ENCODE data around the gene DYNLT2.
"Not testable (repeated sequence)": the region's sequence is repeated elsewhere in the genome, so short reads cannot be mapped to it uniquely, and the experiment has no call there.

The DYNLT2 gene

GRCh38 chr6:169783971-169784820 lies 32.8 kb upstream of the DYNLT2 start:
- no peak for DNase-seq (ENCODE audit: low spot score)

- no peak for DNase-seq (ENCODE audit: low spot score)
These were observed 32.0 kb upstream of the DYNLT2 start for GRCh38 chr6:169783401-169783800.

GRCh38 chr6:169782966-169783365 lies 31.6 kb upstream of the DYNLT2 start:
- no peak for DNase-seq (ENCODE audit: low spot score)

GRCh38 chr6:169780571-169781091 lies 29.3 kb upstream of the DYNLT2 start:
- no peak for DNase-seq (ENCODE audit: low spot score)

GRCh38 chr6:169779896-169780295 lies 28.5 kb upstream of the DYNLT2 start:
- DNase-seq (ENCODE audit: low spot score) = no peak

GRCh38 chr6:169779092-169779815 lies 27.9 kb upstream of the DYNLT2 start:
- no peak for DNase-seq (ENCODE audit: low spot score)

GRCh38 chr6:169778646-169779045 lies 27.3 kb upstream of the DYNLT2 start:
- no peak for DNase-seq (ENCODE audit: low spot score)

- DNase-seq (ENCODE audit: low spot score) = no peak
These were observed 26.5 kb upstream of the DYNLT2 start for GRCh38 chr6:169777896-169778295.

- no peak for DNase-seq (ENCODE audit: low spot score)
These were observed 25.0 kb upstream of the DYNLT2 start for GRCh38 chr6:169776379-169776778.

- no peak for DNase-seq (ENCODE audit: low spot score)
These were observed 23.9 kb upstream of the DYNLT2 start for GRCh38 chr6:169775321-169775720.

GRCh38 chr6:169774347-169774746 lies 23.0 kb upstream of the DYNLT2 start:
- no peak for DNase-seq (ENCODE audit: low spot score)

- no peak for DNase-seq (ENCODE audit: low spot score)
These were observed 15.8 kb upstream of the DYNLT2 start for GRCh38 chr6:169766921-169767736.

- DNase-seq (ENCODE audit: low spot score) = no peak
These were observed 14.9 kb upstream of the DYNLT2 start for GRCh38 chr6:169766232-169766631.

- not testable (repeated sequence) for DNase-seq (ENCODE audit: low spot score)
These were observed 14.4 kb upstream of the DYNLT2 start for GRCh38 chr6:169765789-169766188.

GRCh38 chr6:169763881-169764280 lies 12.5 kb upstream of the DYNLT2 start:
- no peak for DNase-seq (ENCODE audit: low spot score)

GRCh38 chr6:169763308-169763707 lies 11.9 kb upstream of the DYNLT2 start:
- peak; percentile 41 for DNase-seq (ENCODE audit: low spot score)

- no peak for DNase-seq (ENCODE audit: low spot score)
These were observed 3.8 kb upstream of the DYNLT2 start for GRCh38 chr6:169755162-169755561.

GRCh38 chr6:169752074-169752623 lies 777 bp upstream of the DYNLT2 start:
- peak; percentile 31 for DNase-seq (ENCODE audit: low spot score)

- DNase-seq (ENCODE audit: low spot score) = no peak
These were observed 4.8 kb downstream of the DYNLT2 start for GRCh38 chr6:169746556-169746955.

GRCh38 chr6:169745405-169745804 lies 6.0 kb downstream of the DYNLT2 start:
- DNase-seq (ENCODE audit: low spot score) = no peak

- no peak for DNase-seq (ENCODE audit: low spot score)
These were observed 10.0 kb downstream of the DYNLT2 start for GRCh38 chr6:169741344-169741743.

- no peak for DNase-seq (ENCODE audit: low spot score)
These were observed 12.3 kb downstream of the DYNLT2 start for GRCh38 chr6:169738976-169739529.
